GM18508 (cell line): ENCODE results near the gene OR6X1.
"Not testable (repeated sequence)": the region's sequence is repeated elsewhere in the genome, so short reads cannot be mapped to it uniquely, and the experiment has no call there.

ENCODE experiments used
- ATAC-seq: cut with Tn5 transposase; IDR thresholded peaks from one replicate; pipeline ENCODE4 v1.9.1; 2021; ENCODE audit warnings: moderate number of reproducible peaks; ENCODE audit not compliant: insufficient read depth, unreplicated experiment

OR6X1 gene

DNA sequence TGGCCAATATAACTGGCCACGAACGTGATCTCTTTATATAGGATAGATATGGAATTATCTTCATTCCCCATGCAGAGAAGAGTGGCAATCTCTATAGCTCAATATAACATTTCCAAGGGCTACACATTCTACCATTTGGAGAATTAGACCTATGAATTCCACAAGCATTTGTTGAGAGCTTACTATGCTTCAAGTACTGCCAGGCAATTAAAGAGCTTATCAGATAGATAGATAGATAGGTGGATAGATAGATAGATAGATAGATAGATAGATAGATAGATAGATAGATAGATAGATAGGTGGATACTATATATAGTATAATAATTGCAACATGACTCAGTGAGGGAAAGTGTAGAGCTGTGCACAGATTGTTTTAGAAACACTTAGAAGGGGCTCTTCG, 1.5 kb upstream of the OR6X1 start:
- ATAC-seq: no peak

DNA sequence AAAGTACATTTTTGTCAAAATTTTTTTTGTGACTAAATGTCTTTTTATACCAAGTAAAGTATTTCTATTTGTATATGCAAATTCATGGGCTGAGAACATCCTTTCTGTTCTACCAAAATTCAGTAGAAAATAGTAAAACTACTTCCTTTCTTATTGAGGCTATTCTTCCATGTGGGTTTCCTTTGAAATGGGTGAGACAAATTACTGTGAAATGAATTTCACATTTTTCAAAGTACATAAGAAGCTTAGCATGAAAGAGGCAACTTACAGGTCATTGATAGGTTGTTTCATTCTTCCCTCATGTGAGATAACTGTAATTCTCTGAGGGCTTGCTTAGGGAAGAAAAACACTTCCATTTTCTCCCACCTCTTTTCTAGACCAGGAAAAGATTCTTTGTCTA, 1.0 kb upstream of the OR6X1 start:
- ATAC-seq: no peak

DNA sequence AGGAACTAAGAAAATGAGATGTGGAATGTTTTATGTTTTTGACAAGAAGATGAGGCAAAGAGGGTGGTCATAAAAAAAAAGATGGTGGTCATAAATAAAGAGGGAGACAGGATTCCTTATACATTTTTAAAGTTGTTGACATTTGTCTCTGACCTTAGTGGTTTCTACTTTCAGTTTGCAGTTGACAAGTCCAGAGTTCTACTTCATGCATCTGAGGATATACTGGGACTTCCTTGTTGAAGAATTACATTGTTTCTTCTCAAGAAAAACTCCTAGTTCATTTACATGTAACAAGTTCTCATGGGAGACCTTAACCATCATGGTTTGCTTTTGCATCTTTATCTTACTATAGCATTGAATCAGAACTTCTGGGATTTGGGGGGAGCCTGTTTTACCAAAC, 1.2 kb downstream of the OR6X1 start:
- ATAC-seq: no peak

DNA sequence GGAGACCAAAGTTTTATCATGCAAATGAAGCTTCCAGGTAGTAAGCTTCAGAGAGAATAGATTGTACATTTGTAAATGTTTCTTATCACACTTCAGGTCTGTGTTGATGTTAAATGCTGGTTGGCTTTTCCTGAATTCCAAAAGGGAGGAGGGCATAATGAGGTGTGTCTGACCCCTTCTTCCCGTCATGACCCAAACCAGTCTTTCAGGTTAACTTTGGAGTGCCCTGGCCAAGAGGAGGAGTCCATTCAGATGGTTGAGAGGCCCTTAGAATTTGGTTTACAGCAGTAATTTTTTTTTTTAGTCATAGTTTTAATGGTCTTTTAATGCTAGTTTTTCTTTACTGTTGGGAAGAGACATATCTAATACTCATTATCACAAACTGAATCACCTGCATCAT, 2.5 kb downstream of the OR6X1 start:
- no peak for ATAC-seq

DNA sequence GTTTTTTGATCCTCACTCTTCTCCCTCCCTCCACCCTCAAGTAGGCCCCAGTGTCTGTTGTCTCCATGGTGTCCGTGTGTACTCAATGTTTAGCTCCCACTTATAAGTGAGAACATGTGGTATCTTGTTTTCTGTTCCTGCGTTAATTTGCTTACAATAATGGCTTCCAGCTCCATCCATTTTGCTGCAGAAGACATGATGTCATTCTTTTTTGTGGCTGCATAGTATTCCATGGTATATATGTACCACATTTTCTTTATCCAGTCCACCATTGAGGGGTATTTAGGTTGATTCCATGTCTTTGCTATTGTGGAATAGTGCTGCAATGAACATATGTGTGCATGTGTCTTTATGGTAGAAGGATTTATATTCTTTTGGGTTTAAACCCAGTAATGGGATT, 6.0 kb downstream of the OR6X1 start:
- ATAC-seq: not testable (repeated sequence)

DNA sequence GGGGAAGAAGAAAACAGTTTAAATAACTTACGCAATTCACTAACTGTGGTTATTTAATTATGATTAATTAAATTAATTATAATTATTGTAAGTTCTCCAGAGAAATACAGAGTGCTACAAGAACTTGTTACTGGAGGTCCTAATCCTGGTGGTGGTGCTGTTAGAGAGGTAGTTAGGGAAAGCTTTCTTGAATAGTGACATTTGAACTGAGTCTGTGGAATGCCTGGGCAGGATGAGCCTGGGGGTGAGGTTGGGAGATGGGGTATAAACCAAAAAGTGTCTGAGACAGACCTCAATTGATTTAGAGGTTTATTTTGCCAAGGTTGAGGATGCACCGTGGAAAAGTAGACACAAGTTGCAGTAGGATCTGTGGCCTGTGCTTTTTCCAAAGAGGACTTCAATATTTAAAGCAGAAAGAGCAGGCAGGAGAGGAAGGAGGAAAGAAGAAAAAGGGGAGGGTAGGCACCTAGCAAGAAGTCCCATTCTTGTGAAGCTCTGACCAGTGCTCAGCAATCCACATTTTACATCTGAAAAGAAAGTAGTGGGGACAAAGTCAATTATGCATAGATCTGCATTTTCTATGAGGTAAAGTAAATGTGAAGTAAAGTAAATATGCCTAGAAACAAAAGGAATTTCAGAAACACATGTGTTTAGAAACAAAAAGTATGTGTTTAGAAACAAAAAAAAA, 8.4 kb downstream of the OR6X1 start:
- ATAC-seq: no peak

DNA sequence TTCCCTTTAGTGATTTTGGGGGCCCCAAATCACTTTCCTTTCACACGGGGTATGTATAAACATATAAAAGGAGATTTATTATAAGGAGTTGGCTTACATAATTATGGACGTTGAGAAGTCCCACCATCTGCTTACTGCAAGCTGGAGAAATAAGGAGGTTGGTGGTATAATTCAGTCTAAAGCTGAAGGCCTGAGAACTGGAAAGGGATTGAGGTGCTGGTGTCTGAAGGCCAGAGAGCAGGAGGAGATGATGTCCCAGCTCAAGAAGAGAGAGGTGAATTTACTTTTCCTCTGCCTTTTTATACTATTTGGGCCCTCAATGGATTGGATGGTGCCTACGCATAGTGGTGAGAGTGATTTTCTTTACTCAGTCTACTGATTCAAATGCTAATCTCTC, 11.6 kb downstream of the OR6X1 start:
- ATAC-seq: no peak

DNA sequence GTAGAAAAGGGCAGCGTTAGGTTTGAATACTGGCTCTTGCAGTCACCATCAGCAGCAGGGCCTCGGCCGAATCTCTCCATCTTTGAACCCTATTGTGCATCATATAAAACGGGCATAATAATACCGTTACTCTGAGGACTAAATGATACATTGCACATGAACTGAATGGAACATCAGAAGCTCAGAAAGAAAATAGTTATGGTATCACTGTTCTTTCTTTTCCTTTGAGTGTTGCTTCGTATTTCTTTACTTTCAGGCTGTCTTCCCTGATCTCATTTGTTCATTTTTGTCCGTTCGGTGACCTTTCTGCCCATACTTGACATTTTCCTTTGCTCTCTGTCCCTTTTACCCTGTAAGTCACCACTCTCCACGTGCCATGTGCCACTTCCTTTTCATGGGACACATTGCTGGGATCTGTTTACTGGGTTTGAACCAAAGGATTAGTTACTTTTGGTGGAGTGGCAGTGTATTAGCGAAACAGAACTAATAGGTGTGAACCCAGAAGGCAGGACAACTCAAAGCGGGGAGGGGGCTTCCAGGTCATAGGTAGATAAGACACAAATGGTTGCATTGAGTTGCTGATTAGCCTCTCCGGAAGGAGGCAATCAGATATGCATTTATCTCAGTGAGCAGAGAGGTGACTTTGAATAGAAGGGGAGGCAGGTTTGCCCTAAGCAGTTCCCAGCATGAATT, 12.1 kb downstream of the OR6X1 start:
- peak; percentile 5 for ATAC-seq

DNA sequence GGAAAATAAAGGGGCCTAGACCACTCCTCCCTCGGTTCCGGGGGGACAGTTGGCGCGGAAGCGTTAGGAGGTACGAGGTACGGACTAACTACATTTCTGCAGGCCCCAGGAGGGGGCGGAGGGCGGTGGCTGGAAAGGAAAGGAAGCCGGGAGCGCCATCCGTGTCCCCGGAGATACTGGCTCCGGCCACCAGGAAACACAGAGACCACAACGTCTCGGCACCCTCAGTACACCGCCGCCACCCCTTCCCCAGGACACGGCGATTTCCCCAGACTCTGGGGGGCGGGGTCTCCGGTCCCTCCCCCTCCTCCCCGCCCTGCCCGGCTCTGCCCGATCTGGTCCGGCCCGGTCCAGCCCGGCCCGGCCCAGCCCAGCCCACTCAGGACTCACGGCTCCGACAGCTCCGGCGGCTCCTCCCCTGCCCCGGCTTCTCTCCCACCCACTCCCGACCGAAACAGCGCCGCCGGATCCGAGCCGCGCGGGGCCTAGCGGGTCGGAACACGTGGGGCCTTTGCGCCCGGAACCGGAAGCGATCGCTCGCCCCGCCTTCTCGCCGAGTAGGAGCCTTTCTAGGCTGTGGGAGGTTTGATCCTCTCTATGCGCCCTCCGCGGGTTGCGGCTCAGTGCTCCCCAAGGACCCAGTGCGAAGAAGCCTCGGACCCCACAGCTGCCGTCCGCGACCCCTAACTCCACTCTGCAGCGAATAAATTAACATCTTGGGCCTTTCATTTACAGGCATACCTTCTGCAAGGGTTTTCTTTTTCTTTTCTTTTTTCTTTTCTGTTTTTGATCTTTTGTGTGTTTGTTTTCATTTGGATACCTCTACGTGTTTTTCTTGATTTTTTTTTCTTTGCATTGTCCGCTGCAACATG, 12.9 kb downstream of the OR6X1 start, which contains the start of gene ZNF202:
TSS of gene ZNF202 (minus strand) at position 502 of the 872 bp plus-strand sequence. CDS start 10,772 bp downstream, outside the sequence.
- peak; percentile 98 for ATAC-seq

DNA sequence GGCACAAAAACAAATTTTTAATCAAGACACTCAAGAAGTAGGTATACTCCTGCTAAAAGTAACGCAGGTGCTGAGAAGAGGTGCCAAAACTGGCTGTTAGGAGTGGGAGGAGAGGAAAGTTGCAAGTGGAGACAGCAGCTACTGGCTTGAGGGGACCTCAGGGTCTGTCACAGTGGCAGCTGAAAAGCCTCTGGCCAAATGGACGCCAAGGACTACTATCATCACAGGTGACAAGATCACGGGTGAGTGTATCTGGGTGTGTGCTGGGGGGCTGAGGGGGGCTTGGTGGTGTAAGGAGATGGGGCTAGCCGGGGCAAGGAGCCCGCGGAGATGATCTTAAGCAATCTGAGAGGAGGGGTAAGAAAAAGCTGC, 13.5 kb downstream of the OR6X1 start:
- no peak for ATAC-seq

DNA sequence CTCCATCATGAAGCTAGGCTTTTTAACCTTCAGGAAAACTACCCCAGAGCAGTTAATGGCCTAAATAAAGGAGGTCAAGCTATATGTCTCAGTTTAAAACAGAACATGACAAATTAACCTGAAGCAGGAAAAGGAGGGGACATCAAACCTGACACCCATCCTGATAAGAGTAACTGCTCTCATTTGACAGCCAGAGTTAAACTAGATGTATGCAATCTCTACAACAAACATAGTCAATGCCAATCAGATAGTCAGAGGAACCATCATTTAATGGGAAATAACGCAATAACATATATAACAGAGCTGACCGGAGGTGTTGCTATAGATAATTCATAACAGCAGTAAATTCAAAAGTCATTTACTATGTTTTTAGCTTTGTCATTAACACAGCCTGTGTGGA, 15.9 kb downstream of the OR6X1 start:
- ATAC-seq: no peak

DNA sequence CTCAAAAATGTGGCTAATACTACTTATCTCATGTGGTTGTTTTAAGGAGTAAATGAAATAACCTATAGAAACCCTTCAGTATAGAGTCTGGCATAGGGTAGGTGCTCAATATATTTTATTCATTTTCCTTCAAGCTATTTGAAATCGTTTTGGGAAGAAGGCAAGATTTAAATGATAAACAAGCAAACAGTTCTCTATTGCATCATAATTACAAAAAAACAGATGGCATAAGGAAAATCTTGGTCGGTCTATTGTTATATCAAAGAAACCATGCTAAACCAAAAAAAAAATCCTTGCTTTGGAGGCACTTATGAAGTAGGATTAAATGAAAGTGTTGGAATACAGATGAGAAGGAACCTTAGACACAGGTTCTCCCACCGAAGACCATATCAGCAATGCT, 17.5 kb downstream of the OR6X1 start:
- no peak for ATAC-seq

DNA sequence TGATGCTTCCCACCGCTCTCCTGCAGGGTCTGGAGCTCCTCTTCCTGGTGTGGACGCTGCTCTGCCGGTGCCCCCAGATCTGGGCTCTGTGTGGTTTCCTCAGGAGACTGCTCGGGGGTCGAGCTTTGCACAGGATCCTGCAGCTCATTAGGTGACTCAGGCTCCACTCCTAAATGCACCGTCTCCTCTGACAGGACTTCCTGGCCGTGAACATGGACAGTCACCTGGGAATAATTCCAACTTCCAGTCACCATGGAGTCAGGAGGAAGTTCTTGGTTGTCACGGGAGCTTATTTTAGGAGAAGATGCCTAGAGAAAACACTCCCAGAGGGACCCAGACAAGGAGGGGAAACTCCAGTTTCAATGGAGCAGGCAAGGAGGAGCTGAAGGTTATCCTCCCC, 24.7 kb downstream of the OR6X1 start:
- ATAC-seq: no peak

DNA sequence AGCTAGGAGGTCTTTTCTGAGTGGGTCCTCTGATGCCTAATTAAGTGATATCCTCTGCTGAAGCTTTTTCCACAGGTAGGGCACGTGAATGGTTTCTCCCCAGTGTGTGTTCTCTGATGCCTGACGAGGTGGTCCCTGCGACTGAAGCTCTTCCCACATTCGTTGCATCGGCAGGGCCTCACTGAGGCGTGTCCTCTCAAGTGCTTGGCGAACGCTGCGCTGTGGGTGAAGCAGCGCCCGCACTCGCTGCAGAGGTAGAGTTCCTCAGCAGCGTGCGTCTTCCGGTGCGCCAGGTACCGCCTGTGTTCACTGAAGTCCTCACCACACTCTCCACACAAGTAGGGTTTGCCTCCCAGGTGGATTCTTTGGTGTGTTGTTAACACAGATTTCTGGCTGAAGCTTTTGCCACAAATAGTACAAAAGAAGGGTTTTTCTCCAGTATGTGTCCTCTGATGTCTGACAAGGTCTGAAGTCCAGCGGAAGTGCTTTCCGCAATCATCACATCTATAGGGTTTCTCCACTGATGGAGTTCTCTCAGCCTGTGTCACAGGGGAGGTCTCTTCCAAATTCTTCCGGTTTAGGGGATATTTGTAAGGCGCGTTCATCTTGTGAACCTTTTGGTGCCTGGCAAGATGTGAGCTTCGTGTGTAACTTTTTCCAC, 28.2 kb downstream of the OR6X1 start:
- ATAC-seq: no peak

DNA sequence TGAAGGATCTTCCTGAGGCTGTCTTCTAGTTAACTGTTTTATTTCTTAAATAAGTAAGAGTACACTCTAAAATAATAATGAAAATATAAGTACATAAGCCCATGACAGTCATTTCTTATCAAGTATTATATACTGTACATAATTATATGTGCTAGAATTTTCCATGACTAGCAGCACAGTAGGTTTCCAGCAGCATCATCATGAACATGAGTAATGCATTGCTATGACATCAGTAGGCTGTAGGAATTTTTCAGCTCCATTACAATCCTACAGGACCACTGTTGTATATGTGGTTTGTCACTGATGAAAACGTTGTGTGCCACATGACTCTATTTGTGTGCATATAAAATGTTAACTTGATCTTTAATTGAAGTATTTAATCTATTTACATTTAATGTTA, 34.9 kb downstream of the OR6X1 start:
- ATAC-seq: no peak

DNA sequence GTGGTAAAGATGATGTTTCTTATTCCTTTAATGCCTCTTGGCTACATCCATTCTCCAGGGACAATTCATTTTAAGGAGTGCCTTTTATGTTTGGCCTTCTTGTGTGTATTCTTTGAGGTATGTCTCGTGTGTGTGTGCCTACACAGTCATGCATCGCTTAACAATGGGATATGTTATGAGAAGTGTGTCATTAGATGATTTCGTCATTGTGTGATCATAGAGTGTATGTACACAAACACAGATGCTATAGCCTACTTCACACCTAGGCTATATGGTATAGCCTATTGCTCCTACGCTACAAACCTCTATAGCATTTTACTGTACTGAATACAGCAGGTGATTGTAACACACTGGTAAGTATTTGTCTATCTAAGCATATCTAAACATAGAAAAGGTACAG, 35.8 kb downstream of the OR6X1 start:
- ATAC-seq: no peak

DNA sequence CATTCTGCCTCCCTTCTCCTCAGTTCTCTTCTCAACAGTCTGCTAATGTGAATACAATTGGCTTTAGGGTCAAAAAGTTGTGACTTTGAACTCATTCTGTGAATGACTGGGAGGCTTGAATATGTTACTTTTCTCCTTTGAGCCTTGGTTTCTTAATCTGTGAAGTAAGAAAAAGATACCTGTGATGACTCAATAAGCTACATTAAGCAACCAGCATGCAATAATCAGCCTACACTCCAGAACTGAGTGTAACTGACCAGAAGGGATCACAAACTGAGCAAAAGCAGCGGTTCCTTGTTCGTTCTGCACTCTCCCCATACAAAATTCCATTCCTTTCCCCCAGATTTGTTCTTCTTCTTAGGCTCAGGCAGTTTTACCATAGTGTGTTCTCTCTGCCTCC, 36.3 kb downstream of the OR6X1 start:
- no peak for ATAC-seq

DNA sequence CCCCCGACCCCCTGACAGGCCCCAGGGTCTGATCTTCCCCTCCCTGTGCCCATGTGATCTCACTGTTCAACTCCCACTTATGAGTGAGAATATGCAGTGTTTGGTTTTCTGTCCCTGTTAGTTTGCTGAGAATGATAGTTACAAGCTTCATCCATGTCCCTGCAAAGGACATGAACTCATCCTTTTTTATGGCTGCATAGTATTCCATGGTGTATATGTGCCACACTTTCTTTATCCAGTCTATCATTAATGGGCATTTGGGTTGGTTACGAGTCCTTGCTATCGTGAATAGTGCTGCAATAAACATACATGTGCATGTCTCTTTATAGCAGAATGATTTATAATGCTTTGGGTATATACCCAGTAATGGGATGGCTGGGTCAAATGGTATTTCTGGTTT, 41.7 kb downstream of the OR6X1 start:
- ATAC-seq: not testable (repeated sequence)

DNA sequence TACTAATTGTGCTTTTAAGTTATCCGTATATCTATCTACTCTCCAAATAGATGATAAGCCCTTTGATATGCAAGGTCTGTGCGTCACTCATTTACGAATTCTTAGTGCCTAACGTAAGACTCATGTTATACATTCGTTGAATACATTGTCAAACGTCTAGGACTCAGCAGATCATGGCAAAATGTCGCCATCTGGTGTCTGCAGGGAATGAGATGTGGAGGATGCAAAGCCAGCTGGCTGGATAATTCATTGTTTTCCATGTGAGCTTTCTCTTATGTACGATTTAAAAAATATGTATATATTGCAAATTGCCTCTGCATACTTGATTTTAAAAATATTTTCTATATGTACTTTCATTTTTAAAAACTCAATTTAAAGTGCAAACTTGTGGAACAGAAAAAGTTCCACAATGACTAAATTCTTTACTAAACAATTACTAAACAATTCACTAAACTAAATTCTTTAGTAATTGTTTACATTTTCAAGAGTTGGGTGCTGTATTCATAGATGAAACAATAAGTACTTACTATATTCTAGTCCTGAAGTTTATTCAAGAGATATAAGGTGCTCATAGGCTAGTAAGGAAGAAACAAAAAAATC, 46.6 kb downstream of the OR6X1 start:
- ATAC-seq: no peak

DNA sequence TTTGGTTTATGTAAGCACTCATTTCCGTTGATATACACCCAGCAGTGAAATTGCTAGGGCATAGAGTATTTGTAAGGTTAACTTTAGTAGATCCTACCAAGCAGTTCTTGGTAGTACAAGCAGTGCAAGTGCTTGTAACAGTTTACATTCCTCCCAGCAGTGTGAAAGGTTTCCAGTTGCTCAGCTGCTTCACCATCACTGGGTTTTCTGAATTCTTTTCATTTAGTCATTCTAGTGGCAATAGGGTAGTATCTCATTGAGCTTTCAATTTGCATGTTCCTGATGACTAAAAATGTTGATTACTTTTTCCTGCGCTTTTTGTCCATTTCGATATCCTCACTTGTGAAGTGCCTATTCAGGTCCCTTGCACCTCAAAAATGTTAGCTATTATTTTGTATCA, 47.1 kb downstream of the OR6X1 start:
- no peak for ATAC-seq
